Upper lobe of left lung (tissue), 4 donors: ENCODE results near the gene TRAPPC6A.
A peak's percentile ranks its signal among the peaks of the same experiment; 100 is the strongest.

Experiments used
- POLR2AphosphoS5 ChIP-seq, 2 donors: sonication (generic); formaldehyde crosslinking; IDR thresholded peaks; one replicate each; pipeline ENCODE4 v1.5.1; 2017; ENCODE audit warnings: antibody characterized with exemption in 2 of 2
- TF ChIP-seq, protein P1 (sequence below), 6 experiments: fragments of 450-650 bp in 4 of 6; fragments of 200-600 bp in 2 of 6; sonication (generic) in 2 of 6; IDR thresholded peaks; one replicate each; pipeline ENCODE4 v1.5.1; 2016 to 2019; ENCODE audit warnings: antibody characterized with exemption in 6 of 6

- TF ChIP-seq, protein P1, sequence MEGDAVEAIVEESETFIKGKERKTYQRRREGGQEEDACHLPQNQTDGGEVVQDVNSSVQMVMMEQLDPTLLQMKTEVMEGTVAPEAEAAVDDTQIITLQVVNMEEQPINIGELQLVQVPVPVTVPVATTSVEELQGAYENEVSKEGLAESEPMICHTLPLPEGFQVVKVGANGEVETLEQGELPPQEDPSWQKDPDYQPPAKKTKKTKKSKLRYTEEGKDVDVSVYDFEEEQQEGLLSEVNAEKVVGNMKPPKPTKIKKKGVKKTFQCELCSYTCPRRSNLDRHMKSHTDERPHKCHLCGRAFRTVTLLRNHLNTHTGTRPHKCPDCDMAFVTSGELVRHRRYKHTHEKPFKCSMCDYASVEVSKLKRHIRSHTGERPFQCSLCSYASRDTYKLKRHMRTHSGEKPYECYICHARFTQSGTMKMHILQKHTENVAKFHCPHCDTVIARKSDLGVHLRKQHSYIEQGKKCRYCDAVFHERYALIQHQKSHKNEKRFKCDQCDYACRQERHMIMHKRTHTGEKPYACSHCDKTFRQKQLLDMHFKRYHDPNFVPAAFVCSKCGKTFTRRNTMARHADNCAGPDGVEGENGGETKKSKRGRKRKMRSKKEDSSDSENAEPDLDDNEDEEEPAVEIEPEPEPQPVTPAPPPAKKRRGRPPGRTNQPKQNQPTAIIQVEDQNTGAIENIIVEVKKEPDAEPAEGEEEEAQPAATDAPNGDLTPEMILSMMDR (IDR thresholded peaks at IDR 0.05): peak; percentile 44 to 81 (median 74)
- TF ChIP-seq POLR2AphosphoS5 (IDR thresholded peaks at IDR 0.05): no peak
These were observed 52.0 kb downstream of the TRAPPC6A start for GRCh38 chr19:45125975-45126493.
